Activated CD8-positive, alpha-beta T cell treated with anti-CD3 and anti-CD28 coated beads for 36 hours (primary cell): Measurements from ENCODE around the gene BCL3. TPM values are rescaled to one million over a fixed set of nuclear protein-coding genes. Genes with fewer than 3 reads are reported as not detected.

ENCODE experiments used
- ATAC-seq: fragments of 200-7000 bp; cut with Tn5 transposase; one replicate; pipeline ENCODE4 v1.10.0; 2021; ENCODE audit warnings: mild to moderate bottlenecking, moderate library complexity
- CTCF ChIA-PET: fragments of 350-600 bp; sonication (Branson Sonifier 250); formaldehyde crosslinking; loops from one replicate; lab custom pipeline; 2021; ENCODE audit warnings: antibody characterized with exemption; lab: Charles Lee
- POLR2A ChIA-PET: fragments of 350-600 bp; sonication (Branson Sonifier 250); formaldehyde crosslinking; loops from one replicate; lab custom pipeline; 2021; ENCODE audit warnings: antibody characterized with exemption; lab: Charles Lee
- DNase-seq: peaks from one replicate; pipeline ENCODE4 v3.0.0-alpha.2; 2020
- H3K27ac Mint-ChIP-seq: one replicate; pipeline ENCODE4 v1.8.0; 2021; ENCODE audit warnings: mild to moderate bottlenecking, mixed read lengths
- H3K27me3 Mint-ChIP-seq: one replicate; pipeline ENCODE4 v1.8.0; 2021; ENCODE audit warnings: mixed read lengths
- H3K36me3 Mint-ChIP-seq: one replicate; pipeline ENCODE4 v1.8.0; 2021; ENCODE audit warnings: low read depth, mixed read lengths
- H3K4me1 Mint-ChIP-seq: one replicate; pipeline ENCODE4 v1.8.0; 2021; ENCODE audit warnings: low read depth, mixed read lengths
- H3K4me3 Mint-ChIP-seq: one replicate; pipeline ENCODE4 v1.8.0; 2021; ENCODE audit warnings: mild to moderate bottlenecking, moderate library complexity, mixed read lengths
- H3K9me3 Mint-ChIP-seq: one replicate; pipeline ENCODE4 v1.8.0; 2021; ENCODE audit warnings: mixed read lengths
- intact Hi-C: fragments of 100-400 bp; cut with micrococcal nuclease; formaldehyde crosslinking; loops from one replicate; pipeline ENCODE4 v1.10.0; 2022
- total RNA-seq, 2 experiments: library from RNA; stranded (reverse); gene quantifications; one replicate each; pipeline ENCODE4 v1.2.3, GENCODE V29; 2021
- TF ChIP-seq, protein P1 (sequence below): fragments of 200-600 bp; IDR thresholded peaks from one replicate; pipeline ENCODE4 v1.8.0; 2022; ENCODE audit warnings: antibody characterized with exemption, mild to moderate bottlenecking

The BCL3 gene
- total RNA-seq, 2 experiments from 2014 or later = 22.8 to 27.7 TPM

DNA sequence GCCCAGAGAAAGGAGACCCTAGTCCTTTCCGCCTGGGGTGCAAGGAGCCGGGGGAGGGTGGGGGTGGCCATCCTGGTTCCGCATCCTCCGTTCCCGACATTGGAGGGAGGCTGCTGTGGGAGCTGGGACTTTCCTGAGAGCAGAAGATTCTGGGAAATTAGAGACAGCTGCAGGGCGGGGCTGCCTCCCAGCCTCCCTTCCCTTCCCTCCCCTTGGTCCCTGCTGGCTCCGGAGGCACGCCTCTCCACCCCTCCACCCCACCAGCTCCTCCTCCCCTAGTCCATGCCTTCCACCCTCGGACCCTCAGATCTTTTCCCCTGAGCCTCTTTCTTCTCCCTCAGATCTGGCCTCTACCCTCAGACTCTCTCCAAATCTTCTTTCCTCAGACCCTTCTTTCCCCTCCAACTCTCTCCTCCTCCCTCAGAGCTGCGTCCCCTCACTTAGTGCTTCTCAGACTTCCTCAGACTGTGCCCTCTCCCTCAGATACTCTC is 3.1 kb upstream of the BCL3 start:
- intact Hi-C loops = no loop called here
- ChIA-PET POLR2A (interaction anchor here (1.2 to 1.7 kb wide), 2 partner anchors 16 to 25 kb away, joined by 3 to 4 read pairs; no protein-coding TSS in a partner anchor), CTCF (interaction anchor here (0.6 to 2.5 kb wide), 3 partner anchors 21 to 25 kb away, joined by 3 to 15 read pairs (median 3); no protein-coding TSS in a partner anchor)
- Mint-ChIP-seq H3K9me3 (no peaks in the 10 kb centered on the region), H3K4me3 (no peak overlapping the region), H3K36me3 (peaks cover 9% of the 10 kb centered on the region), H3K27me3 (no peaks in the 10 kb centered on the region), H3K27ac (no peak overlapping the region), H3K4me1 (peaks cover 27% of the 10 kb centered on the region)
- no peak for ATAC-seq
- TF ChIP-seq, protein P1, sequence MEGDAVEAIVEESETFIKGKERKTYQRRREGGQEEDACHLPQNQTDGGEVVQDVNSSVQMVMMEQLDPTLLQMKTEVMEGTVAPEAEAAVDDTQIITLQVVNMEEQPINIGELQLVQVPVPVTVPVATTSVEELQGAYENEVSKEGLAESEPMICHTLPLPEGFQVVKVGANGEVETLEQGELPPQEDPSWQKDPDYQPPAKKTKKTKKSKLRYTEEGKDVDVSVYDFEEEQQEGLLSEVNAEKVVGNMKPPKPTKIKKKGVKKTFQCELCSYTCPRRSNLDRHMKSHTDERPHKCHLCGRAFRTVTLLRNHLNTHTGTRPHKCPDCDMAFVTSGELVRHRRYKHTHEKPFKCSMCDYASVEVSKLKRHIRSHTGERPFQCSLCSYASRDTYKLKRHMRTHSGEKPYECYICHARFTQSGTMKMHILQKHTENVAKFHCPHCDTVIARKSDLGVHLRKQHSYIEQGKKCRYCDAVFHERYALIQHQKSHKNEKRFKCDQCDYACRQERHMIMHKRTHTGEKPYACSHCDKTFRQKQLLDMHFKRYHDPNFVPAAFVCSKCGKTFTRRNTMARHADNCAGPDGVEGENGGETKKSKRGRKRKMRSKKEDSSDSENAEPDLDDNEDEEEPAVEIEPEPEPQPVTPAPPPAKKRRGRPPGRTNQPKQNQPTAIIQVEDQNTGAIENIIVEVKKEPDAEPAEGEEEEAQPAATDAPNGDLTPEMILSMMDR = no peak
- no peak for DNase-seq

DNA sequence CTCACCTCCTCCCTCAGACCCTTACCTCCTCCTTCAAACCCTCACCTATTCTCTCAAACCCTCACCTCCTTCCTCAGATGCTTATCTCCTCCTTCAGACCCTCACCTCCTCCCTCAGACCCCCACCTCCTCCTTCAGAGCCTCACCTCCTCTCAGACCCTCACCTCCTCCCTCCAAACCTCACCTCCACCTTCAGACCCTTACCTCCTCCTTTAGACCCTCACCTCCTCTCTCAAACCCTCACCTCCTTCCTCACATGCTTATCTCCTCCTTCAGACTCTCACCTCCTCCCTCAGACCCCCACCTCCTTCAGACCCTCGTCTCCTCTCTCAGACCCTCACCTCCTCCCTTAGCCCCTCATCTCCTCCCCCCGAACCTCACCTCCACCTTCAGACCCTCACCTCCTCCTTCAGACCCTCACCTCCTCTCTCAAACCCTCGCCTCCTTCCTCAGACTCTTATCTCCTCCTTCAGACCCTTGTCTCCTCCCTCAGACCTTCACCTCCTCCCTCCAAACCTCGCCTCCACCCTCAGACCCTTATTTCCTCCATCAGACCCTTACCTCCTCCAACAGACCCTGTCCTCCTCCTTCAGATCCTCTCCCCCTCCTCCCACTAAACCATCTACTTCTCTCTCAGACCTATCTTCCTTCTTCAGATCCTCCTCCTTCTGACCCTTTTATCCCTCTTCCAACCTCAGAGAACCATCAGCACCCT is 2.5 kb upstream of the BCL3 start:
- no peak for DNase-seq
- peak overlapping the region; percentile 75 for H3K27ac Mint-ChIP-seq
- H3K27me3 Mint-ChIP-seq = no peaks in the 10 kb centered on the region
- CTCF ChIA-PET = interaction anchor here (0.6 to 0.9 kb wide), 4 partner anchors 22 to 25 kb away, joined by 3 read pairs; no protein-coding TSS in a partner anchor
- peaks cover 15% of the 10 kb centered on the region for H3K36me3 Mint-ChIP-seq
- no peaks in the 10 kb centered on the region for H3K9me3 Mint-ChIP-seq
- TF ChIP-seq, protein P1 = no peak
- intact Hi-C loops = no loop called here
- POLR2A ChIA-PET = interaction anchor here (1.2 kb wide), 1 partner anchor 17 kb away, joined by 3 read pairs; no protein-coding TSS in a partner anchor
- no peak overlapping the region for H3K4me3 Mint-ChIP-seq
- no peak for ATAC-seq
- H3K4me1 Mint-ChIP-seq = peaks cover 33% of the 10 kb centered on the region

DNA sequence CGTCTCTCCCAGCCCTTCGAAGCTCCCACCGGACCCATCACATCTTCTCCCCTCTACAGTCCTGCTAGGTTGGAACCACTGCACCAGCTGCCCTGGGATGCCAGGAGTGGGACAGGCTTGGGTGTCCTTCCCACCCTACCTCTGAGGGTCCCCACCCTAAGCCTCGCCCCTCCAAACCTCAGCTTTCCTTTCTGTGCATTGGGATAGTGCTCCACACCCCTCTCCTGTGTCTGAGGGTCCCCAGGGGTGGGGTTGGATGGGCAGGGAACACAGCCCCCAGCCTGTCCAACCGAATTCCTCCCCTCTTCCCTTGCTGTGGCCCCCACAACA is 1.9 kb upstream of the BCL3 start:
- no peak for DNase-seq
- intact Hi-C loops = no loop called here
- peak overlapping the region; percentile 81 for H3K4me3 Mint-ChIP-seq
- peak overlapping the region; percentile 75 for H3K27ac Mint-ChIP-seq
- POLR2A ChIA-PET = no interaction called here
- CTCF ChIA-PET = interaction anchor here (0.7 to 0.8 kb wide), 2 partner anchors 23 to 24 kb away, joined by 3 read pairs; no protein-coding TSS in a partner anchor
- H3K4me1 Mint-ChIP-seq = peaks cover 36% of the 10 kb centered on the region
- H3K27me3 Mint-ChIP-seq = no peaks in the 10 kb centered on the region
- peaks cover 20% of the 10 kb centered on the region for H3K36me3 Mint-ChIP-seq
- TF ChIP-seq, protein P1 = no peak
- H3K9me3 Mint-ChIP-seq = no peaks in the 10 kb centered on the region
- no peak for ATAC-seq

DNA sequence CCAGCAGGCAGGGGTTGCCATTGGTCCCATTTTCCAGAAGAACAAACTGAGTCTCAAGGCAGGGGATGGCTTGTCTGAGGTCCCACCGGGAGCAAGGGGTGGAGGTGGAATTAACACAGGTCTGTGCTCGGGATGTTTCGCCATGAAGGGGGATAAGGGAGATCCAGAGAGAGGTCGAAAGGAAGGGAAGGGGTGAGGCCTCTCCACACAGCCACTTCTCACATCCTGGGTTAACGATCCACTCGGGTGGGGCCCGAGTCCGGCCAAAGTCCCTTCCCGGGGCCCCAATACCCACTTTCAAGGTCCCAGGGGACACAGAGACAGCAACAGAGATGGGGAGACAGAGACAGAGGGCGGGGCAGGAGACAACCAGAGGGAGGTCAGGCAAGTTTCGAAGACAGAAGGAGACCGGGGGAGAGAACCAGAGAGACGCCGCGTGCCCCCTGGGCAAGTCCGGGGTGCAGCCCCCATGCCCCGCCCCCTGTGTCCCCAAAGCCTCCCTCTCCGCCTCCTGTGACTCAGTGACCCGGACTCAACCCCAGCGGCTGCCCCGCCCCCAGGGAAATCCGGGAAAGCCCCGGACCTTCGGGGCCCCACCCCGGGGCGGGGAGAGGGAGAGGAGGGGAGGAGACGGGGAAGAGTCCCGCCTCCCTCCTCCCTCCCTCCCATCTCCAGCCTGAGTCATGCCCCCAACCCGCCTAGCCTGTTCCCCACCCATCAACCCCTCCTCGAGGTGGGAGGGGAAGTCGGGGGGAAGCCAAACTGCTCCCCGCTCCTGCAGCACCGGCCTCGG is 1.4 kb upstream of the BCL3 start:
- H3K27me3 Mint-ChIP-seq = no peaks in the 10 kb centered on the region
- peaks cover 26% of the 10 kb centered on the region for H3K36me3 Mint-ChIP-seq
- ChIA-PET POLR2A (no interaction called here), CTCF (interaction anchor here (0.8 kb wide), 1 partner anchor 24 kb away, joined by 3 read pairs; no protein-coding TSS in a partner anchor)
- TF ChIP-seq, protein P1 = no peak
- intact Hi-C loops = no loop called here
- ATAC-seq (peak; percentile 90), DNase-seq (peak; percentile 95)
- peaks cover 41% of the 10 kb centered on the region for H3K4me1 Mint-ChIP-seq
- peak overlapping the region; percentile 90 for H3K27ac Mint-ChIP-seq
- H3K9me3 Mint-ChIP-seq = no peaks in the 10 kb centered on the region
- H3K4me3 Mint-ChIP-seq = peak overlapping the region; percentile 81
